ENCODE measurements around the gene SNX14.

DNA sequence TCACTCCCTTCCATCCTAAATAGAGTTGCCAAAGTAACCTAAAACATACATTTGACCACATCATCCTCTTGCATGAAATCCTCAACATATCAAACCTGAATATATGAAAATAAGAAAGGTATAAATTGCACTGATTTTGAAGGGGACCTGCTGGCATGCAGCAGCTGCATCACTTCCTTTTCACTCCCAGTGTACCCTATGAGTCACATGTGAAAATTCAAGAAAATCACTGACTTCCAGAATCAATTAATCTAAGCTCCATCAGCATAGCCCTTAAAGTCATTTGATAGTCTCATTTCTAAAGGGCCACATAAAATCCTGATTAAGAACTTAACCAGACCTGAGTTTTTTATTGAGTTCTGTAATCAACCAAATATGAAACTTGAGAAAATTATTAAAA is 24.3 kb downstream of the SNX14 start:
- no peak for TF ChIP-seq NFIC (IDR thresholded peaks at IDR 0.05)
- TF ChIP-seq, protein P1, sequence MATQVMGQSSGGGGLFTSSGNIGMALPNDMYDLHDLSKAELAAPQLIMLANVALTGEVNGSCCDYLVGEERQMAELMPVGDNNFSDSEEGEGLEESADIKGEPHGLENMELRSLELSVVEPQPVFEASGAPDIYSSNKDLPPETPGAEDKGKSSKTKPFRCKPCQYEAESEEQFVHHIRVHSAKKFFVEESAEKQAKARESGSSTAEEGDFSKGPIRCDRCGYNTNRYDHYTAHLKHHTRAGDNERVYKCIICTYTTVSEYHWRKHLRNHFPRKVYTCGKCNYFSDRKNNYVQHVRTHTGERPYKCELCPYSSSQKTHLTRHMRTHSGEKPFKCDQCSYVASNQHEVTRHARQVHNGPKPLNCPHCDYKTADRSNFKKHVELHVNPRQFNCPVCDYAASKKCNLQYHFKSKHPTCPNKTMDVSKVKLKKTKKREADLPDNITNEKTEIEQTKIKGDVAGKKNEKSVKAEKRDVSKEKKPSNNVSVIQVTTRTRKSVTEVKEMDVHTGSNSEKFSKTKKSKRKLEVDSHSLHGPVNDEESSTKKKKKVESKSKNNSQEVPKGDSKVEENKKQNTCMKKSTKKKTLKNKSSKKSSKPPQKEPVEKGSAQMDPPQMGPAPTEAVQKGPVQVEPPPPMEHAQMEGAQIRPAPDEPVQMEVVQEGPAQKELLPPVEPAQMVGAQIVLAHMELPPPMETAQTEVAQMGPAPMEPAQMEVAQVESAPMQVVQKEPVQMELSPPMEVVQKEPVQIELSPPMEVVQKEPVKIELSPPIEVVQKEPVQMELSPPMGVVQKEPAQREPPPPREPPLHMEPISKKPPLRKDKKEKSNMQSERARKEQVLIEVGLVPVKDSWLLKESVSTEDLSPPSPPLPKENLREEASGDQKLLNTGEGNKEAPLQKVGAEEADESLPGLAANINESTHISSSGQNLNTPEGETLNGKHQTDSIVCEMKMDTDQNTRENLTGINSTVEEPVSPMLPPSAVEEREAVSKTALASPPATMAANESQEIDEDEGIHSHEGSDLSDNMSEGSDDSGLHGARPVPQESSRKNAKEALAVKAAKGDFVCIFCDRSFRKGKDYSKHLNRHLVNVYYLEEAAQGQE (IDR thresholded peaks at IDR 0.05; ENCODE audit: low read depth): no peak
- TF ChIP-seq MAX (IDR thresholded peaks at IDR 0.05): no peak
- no peak for TF ChIP-seq TEAD4 (IDR thresholded peaks at IDR 0.05)
- TF ChIP-seq TAF1 (IDR thresholded peaks at IDR 0.05; ENCODE audit: low read depth): no peak
- no peak for TF ChIP-seq YY1 (IDR thresholded peaks at IDR 0.05; ENCODE audit: low read depth)
- no peak for TF ChIP-seq EP300 (IDR thresholded peaks at IDR 0.05; ENCODE audit: borderline replicate concordance)
- TF ChIP-seq FOXM1 (IDR thresholded peaks at IDR 0.05; ENCODE audit: borderline replicate concordance, low read depth): no peak
- no peak for TF ChIP-seq RAD21 (IDR thresholded peaks at IDR 0.05; ENCODE audit: low read depth)

Data from Ishikawa (cell line).